ENCODE measurements around the gene KCNH5. TPM values are rescaled to one million over a fixed set of nuclear protein-coding genes. Genes with fewer than 3 reads are reported as not detected.

KCNH5 gene
- total RNA-seq, 4 donors from 2014 or later: under 0.01 to 0.23 (median 0.12) TPM

DNA sequence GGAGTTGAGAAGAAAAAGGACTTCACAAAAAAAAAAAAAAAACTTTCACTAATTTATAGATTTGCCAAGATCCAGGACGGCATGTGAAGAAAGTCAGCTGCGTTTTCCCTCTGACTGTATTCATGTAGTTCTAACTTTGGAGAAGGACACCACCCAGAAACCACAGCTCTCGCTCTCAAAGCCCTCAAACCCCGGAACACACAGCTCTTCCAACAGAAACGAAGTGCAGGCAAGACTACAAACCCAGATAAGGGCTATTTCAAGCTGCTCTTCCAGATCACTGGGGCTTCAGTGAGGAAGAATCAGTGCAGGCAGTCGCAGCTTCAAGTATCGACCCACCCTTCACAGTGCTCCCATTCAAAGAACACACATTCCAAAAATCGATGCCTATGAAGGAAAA lies 13.2 kb downstream of the KCNH5 start:
- no peak for DNase-seq (ENCODE audit: extremely low spot score)
- Histone ChIP-seq H3K27me3 (no peaks in the 10 kb centered on the region), H3K4me3 (no peak overlapping the region), H3K36me3 (no peaks in the 10 kb centered on the region), H3K4me1 (no peaks in the 10 kb centered on the region), H3K9me3 (no peaks in the 10 kb centered on the region), H3K27ac (replicated peaks in 1 of 4) (no peak overlapping the region)
- intact Hi-C loops (cut with DNase I): no loop called here
- TF ChIP-seq POLR2AphosphoS5 (IDR thresholded peaks at IDR 0.05): no peak
- TF ChIP-seq POLR2A (IDR thresholded peaks at IDR 0.05; ENCODE audit: low read depth): no peak
- no peak for TF ChIP-seq EP300 (IDR thresholded peaks at IDR 0.05)
- TF ChIP-seq, protein P1, sequence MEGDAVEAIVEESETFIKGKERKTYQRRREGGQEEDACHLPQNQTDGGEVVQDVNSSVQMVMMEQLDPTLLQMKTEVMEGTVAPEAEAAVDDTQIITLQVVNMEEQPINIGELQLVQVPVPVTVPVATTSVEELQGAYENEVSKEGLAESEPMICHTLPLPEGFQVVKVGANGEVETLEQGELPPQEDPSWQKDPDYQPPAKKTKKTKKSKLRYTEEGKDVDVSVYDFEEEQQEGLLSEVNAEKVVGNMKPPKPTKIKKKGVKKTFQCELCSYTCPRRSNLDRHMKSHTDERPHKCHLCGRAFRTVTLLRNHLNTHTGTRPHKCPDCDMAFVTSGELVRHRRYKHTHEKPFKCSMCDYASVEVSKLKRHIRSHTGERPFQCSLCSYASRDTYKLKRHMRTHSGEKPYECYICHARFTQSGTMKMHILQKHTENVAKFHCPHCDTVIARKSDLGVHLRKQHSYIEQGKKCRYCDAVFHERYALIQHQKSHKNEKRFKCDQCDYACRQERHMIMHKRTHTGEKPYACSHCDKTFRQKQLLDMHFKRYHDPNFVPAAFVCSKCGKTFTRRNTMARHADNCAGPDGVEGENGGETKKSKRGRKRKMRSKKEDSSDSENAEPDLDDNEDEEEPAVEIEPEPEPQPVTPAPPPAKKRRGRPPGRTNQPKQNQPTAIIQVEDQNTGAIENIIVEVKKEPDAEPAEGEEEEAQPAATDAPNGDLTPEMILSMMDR (IDR thresholded peaks at IDR 0.05): no peak
- WGBS: 64% methylated on average over 8 of the region's 8 CpGs

- intact Hi-C loops (cut with DNase I): no loop called here
- no peaks in the 10 kb centered on the region for H3K36me3 ChIP-seq
- TF ChIP-seq, protein P1 (IDR thresholded peaks at IDR 0.05): no peak
- TF ChIP-seq EP300 (IDR thresholded peaks at IDR 0.05): no peak
- DNase-seq (ENCODE audit: extremely low spot score): no peak
- H3K4me1 ChIP-seq: no peaks in the 10 kb centered on the region
- WGBS: 58% methylated on average over 1 of the region's 1 CpG
- no peak overlapping the region for H3K27ac ChIP-seq (replicated peaks in 1 of 4)
- H3K27me3 ChIP-seq: no peaks in the 10 kb centered on the region
- no peak overlapping the region for H3K4me3 ChIP-seq
- H3K9me3 ChIP-seq: no peaks in the 10 kb centered on the region
These were observed 15.1 kb downstream of the KCNH5 start for GRCh38 chr14:63030113-63030512.

DNA sequence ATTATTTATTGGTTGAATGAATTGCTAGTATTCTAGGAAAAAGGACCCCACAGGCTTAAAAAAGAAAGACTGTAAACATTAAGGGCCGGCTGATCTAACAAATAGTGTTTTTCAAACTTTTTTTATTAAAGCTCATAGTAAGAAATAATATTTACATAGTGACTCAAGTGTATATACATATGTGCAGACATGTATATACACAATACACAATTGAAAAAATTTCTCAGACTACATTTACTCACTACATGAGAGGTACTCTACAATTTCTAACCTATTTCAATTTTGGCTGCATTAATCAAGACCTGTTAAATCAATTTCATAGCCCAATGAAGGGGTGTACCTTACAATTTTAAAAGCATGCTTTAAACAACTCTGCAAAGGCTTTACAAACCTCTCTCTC lies 17.5 kb downstream of the KCNH5 start:
- no peaks in the 10 kb centered on the region for H3K9me3 ChIP-seq
- H3K4me3 ChIP-seq: no peak overlapping the region

GRCh38 chr14:63026491-63026890 lies 18.8 kb downstream of the KCNH5 start:
- WGBS: 91% methylated on average over 2 of the region's 2 CpGs

More for the DNA sequence above, 17.5 kb downstream of the KCNH5 start:
- Histone ChIP-seq H3K27me3 (no peaks in the 10 kb centered on the region), H3K4me1 (no peaks in the 10 kb centered on the region), H3K27ac (replicated peaks in 1 of 4) (no peak overlapping the region), H3K36me3 (no peaks in the 10 kb centered on the region)
- no peak for DNase-seq (ENCODE audit: extremely low spot score)
- no peak for TF ChIP-seq POLR2AphosphoS5 (IDR thresholded peaks at IDR 0.05)
- TF ChIP-seq EP300 (IDR thresholded peaks at IDR 0.05): no peak
- TF ChIP-seq, protein P1 (IDR thresholded peaks at IDR 0.05): no peak
- no peak for TF ChIP-seq POLR2A (IDR thresholded peaks at IDR 0.05; ENCODE audit: low read depth)
- WGBS: 45% methylated on average over 1 of the region's 1 CpG
- intact Hi-C loops (cut with DNase I): no loop called here

GRCh38 chr14:63014621-63015020 lies 30.6 kb downstream of the KCNH5 start:
- H3K4me1 ChIP-seq: no peaks in the 10 kb centered on the region
- H3K9me3 ChIP-seq: no peaks in the 10 kb centered on the region
- intact Hi-C loops (cut with DNase I): no loop called here
- TF ChIP-seq POLR2A (IDR thresholded peaks at IDR 0.05; ENCODE audit: low read depth): no peak
- no peak overlapping the region for H3K4me3 ChIP-seq
- no peaks in the 10 kb centered on the region for H3K27me3 ChIP-seq
- H3K27ac ChIP-seq (replicated peaks in 1 of 4): no peak overlapping the region
- WGBS: 51% methylated on average over 4 of the region's 4 CpGs
- DNase-seq (ENCODE audit: extremely low spot score): no peak
- no peaks in the 10 kb centered on the region for H3K36me3 ChIP-seq

More at GRCh38 chr14:63026491-63026890, 18.8 kb downstream of the KCNH5 start:
- no peak overlapping the region for H3K27ac ChIP-seq (replicated peaks in 1 of 4)
- H3K9me3 ChIP-seq: no peaks in the 10 kb centered on the region
- no peaks in the 10 kb centered on the region for H3K36me3 ChIP-seq
- H3K4me1 ChIP-seq: no peaks in the 10 kb centered on the region
- TF ChIP-seq POLR2A (IDR thresholded peaks at IDR 0.05; ENCODE audit: low read depth): no peak
- no peak for TF ChIP-seq EP300 (IDR thresholded peaks at IDR 0.05)
- no peak for TF ChIP-seq POLR2AphosphoS5 (IDR thresholded peaks at IDR 0.05)
- TF ChIP-seq, protein P1 (IDR thresholded peaks at IDR 0.05): no peak
- no peak for DNase-seq (ENCODE audit: extremely low spot score)
- no peak overlapping the region for H3K4me3 ChIP-seq
- intact Hi-C loops (cut with DNase I): no loop called here
- H3K27me3 ChIP-seq: no peaks in the 10 kb centered on the region
